Sigmoid colon (tissue), 7 donors: Measurements from ENCODE around the gene BCAT1. TPM values are rescaled to one million over a fixed set of nuclear protein-coding genes. Genes with fewer than 3 reads are reported as not detected.

ENCODE experiments used
- DNase-seq: peaks from one replicate; pipeline ENCODE4 v3.0.0-alpha.2; 2019
- H3K27ac ChIP-seq, 4 donors: fragments of 200-600 bp; sonication (generic); one replicate each; pipeline ENCODE4 v1.5.1; 2016 to 2019; ENCODE audit warnings: mild to moderate bottlenecking in 1 of 4
- H3K27me3 ChIP-seq, 3 donors: fragments of 200-600 bp; sonication (generic); one replicate each; pipeline ENCODE4 v1.5.1; 2019; ENCODE audit warnings: mild to moderate bottlenecking in 1 of 3
- H3K36me3 ChIP-seq, 4 donors: fragments of 200-600 bp; sonication (generic); one replicate each; pipeline ENCODE4 v1.5.1; 2016 to 2019
- H3K4me1 ChIP-seq, 4 donors: fragments of 200-600 bp; sonication (generic); one replicate each; pipeline ENCODE4 v1.5.1; 2017 to 2019
- H3K4me3 ChIP-seq, 4 donors: fragments of 200-600 bp; sonication (generic); one replicate each; pipeline ENCODE4 v1.5.1; 2017 to 2019; ENCODE audit warnings: mild to moderate bottlenecking in 2 of 4, moderate library complexity in 1 of 4
- H3K9me3 ChIP-seq, 4 donors: fragments of 200-600 bp in 3 of 4; sonication (generic) in 3 of 4; one replicate each; pipeline versions ENCODE4 v1.5.1 to v1.6.1; 2013 to 2019
- CTCF ChIP-seq, 4 experiments: fragments of 450-650 bp in 3 of 4; fragments of 200-600 bp in 1 of 4; IDR thresholded peaks; one replicate each; pipeline ENCODE4 v1.5.1; 2016 to 2019; ENCODE audit warnings: antibody characterized with exemption in 4 of 4, mild to moderate bottlenecking in 3 of 4, moderate library complexity in 2 of 4
- EP300 ChIP-seq, 4 donors: sonication (generic); formaldehyde crosslinking; IDR thresholded peaks; one replicate each; pipeline ENCODE4 v1.6.1; 2017; ENCODE audit warnings: antibody characterized with exemption in 4 of 4
- POLR2A ChIP-seq, 2 donors: fragments of 450-650 bp; IDR thresholded peaks; one replicate each; pipeline ENCODE4 v1.6.1; 2016; ENCODE audit warnings: antibody characterized with exemption in 2 of 2, mild to moderate bottlenecking in 2 of 2, moderate library complexity in 2 of 2
- POLR2AphosphoS5 ChIP-seq, 4 donors: sonication (generic); formaldehyde crosslinking; IDR thresholded peaks; one replicate each; pipeline ENCODE4 v1.6.1; 2017; ENCODE audit warnings: antibody characterized with exemption in 4 of 4
- WGBS, 2 donors: extraction: QIAGEN DNeasy Blood & Tissue Kit; methylation state at CpG; one replicate each; pipeline ENCODE4 v1.1.7; 2013; 5-methylcytosine and 5-hydroxymethylcytosine counted together
- intact Hi-C: fragments of 100-400 bp; cut with DNase I; formaldehyde crosslinking; loops from one replicate; pipeline ENCODE4 v1.15.1; 2023
- polyA plus RNA-seq, 3 donors: library from polyadenylated mRNA; stranded (reverse); fragments of 200-250 nt; gene quantifications; one replicate each; pipeline ENCODE4 v1.2.3, GENCODE V29; 2013
- total RNA-seq, 4 donors: library from RNA; depleted of rRNA; stranded (reverse); fragments of >200 nt; gene quantifications; one replicate each; pipeline ENCODE4 v1.1.0, GENCODE V29; 2016
- donor health status: healthy with polysubstance abuse.
- donor health status: Bipolar disorder and iron deficiency.
- donor health status: healthy.

BCAT1 gene
- total RNA-seq (10 to 100 TPM in 3 of 4 donors, 1 to 10 TPM in 1; 7.9 to 20.3 (median 20.2) TPM), polyA plus RNA-seq (10 to 100 TPM in 1 of 3 donors, 1 to 10 TPM in 2; 2.1 to 12.0 (median 3.1) TPM)

- Histone ChIP-seq H3K9me3 (no peaks in the 10 kb centered on the region), H3K36me3 (no peaks in the 10 kb centered on the region), H3K4me1 (peaks cover 0 to 13% (median 5%) of the 10 kb centered on the region in 4 donors), H3K27ac (peak within 1 kb of the TSS in 2 of 4 donors; percentile 26 to 44), H3K4me3 (peak within 1 kb of the TSS; percentile 33 to 55 (median 48)), H3K27me3 (peaks cover 0 to 16% (median 0%) of the 10 kb centered on the region in 3 donors)
- peak; percentile 86 for DNase-seq
- intact Hi-C loops, result no loop called here
- 6 to 10% methylated on average over 52 of the region's 52 CpGs for WGBS, 2 donors
- no peak for TF ChIP-seq POLR2A (IDR thresholded peaks at IDR 0.05)
- peak in 2 of 4 donors; percentile 37 to 43 for TF ChIP-seq POLR2AphosphoS5 (IDR thresholded peaks at IDR 0.05)
Measured at GRCh38 chr12:24948757-24949722, at the start of gene BCAT1. TSS of gene BCAT1 (minus strand) at chr12:24949101. CDS start at chr12:24948932, 169 bp downstream.

GRCh38 chr12:24997970-24998582 is 49.2 kb upstream of the BCAT1 start:
- Histone ChIP-seq H3K27ac (peak overlapping the region in 2 of 4 donors; percentile 9 to 45), H3K27me3 (no peaks in the 10 kb centered on the region), H3K36me3 (no peaks in the 10 kb centered on the region), H3K9me3 (no peaks in the 10 kb centered on the region), H3K4me3 (no peak overlapping the region), H3K4me1 (peaks cover 0 to 18% (median 11%) of the 10 kb centered on the region in 4 donors)
- intact Hi-C loops, result no loop called here
- TF ChIP-seq POLR2AphosphoS5 (IDR thresholded peaks at IDR 0.05), result peak in 1 of 4 donors; percentile 12
- TF ChIP-seq POLR2A (IDR thresholded peaks at IDR 0.05), result no peak
- 24 to 28% methylated on average over 4 of the region's 4 CpGs for WGBS, 2 donors
- no peak for DNase-seq

- WGBS, 2 donors, result 89% methylated on average over 6 of the region's 6 CpGs
- TF ChIP-seq POLR2AphosphoS5 (IDR thresholded peaks at IDR 0.05), result no peak
- no peak for TF ChIP-seq POLR2A (IDR thresholded peaks at IDR 0.05)
- TF ChIP-seq EP300 (IDR thresholded peaks at IDR 0.05), result no peak
- TF ChIP-seq CTCF (IDR thresholded peaks at IDR 0.05), result no peak
- DNase-seq, result no peak
- Histone ChIP-seq H3K9me3 (no peaks in the 10 kb centered on the region), H3K4me3 (no peak overlapping the region), H3K27ac (peak overlapping the region in 2 of 4 donors; percentile 9 to 45), H3K27me3 (no peaks in the 10 kb centered on the region), H3K36me3 (no peaks in the 10 kb centered on the region), H3K4me1 (peaks cover 0 to 18% (median 11%) of the 10 kb centered on the region in 4 donors)
- intact Hi-C loops, result no loop called here
Measured at GRCh38 chr12:24997496-24997895, 48.6 kb upstream of the BCAT1 start.

- 85 to 89% methylated on average over 5 of the region's 5 CpGs for WGBS, 2 donors
- intact Hi-C loops, result no loop called here
- no peaks in the 10 kb centered on the region for H3K36me3 ChIP-seq
- no peak for DNase-seq
- H3K4me3 ChIP-seq, result no peak overlapping the region
- H3K27me3 ChIP-seq, result no peaks in the 10 kb centered on the region
- H3K9me3 ChIP-seq, result no peaks in the 10 kb centered on the region
- H3K27ac ChIP-seq, result no peak overlapping the region
- TF ChIP-seq POLR2AphosphoS5 (IDR thresholded peaks at IDR 0.05), result no peak
- TF ChIP-seq EP300 (IDR thresholded peaks at IDR 0.05), result no peak
- TF ChIP-seq POLR2A (IDR thresholded peaks at IDR 0.05), result no peak
- no peak for TF ChIP-seq CTCF (IDR thresholded peaks at IDR 0.05)
- peaks cover 0 to 18% (median 11%) of the 10 kb centered on the region in 4 donors for H3K4me1 ChIP-seq
Measured at GRCh38 chr12:24996820-24997219, 47.9 kb upstream of the BCAT1 start.

GRCh38 chr12:24996102-24996797 is 47.3 kb upstream of the BCAT1 start:
- no peaks in the 10 kb centered on the region for H3K36me3 ChIP-seq
- no peak overlapping the region for H3K4me3 ChIP-seq
- intact Hi-C loops, result no loop called here
- H3K9me3 ChIP-seq, result no peaks in the 10 kb centered on the region
- peaks cover 0 to 18% (median 11%) of the 10 kb centered on the region in 4 donors for H3K4me1 ChIP-seq
- no peak overlapping the region for H3K27ac ChIP-seq
- no peaks in the 10 kb centered on the region for H3K27me3 ChIP-seq
- 51 to 70% methylated on average over 8 of the region's 8 CpGs for WGBS, 2 donors
- DNase-seq, result no peak
- TF ChIP-seq POLR2A (IDR thresholded peaks at IDR 0.05) (no peak), EP300 (IDR thresholded peaks at IDR 0.05) (no peak), POLR2AphosphoS5 (IDR thresholded peaks at IDR 0.05) (no peak), CTCF (IDR thresholded peaks at IDR 0.05) (no peak)
